Keratinocyte (primary cell): ENCODE results near the gene NRXN2. TPM values are rescaled to one million over a fixed set of nuclear protein-coding genes. Genes with fewer than 3 reads are reported as not detected.

Source experiments
- DNase-seq: peaks from one replicate; pipeline ENCODE4 v3.0.0-alpha.2; 2011; ENCODE audit warnings: low read depth, missing footprints, low spot score
- FAIRE-seq: peaks from 2 replicates; lab custom pipeline; 2011; peaks lifted over from hg19 to GRCh38; lab: Jason Lieb, UNC
- H2AFZ ChIP-seq: 2 replicates; pipeline ENCODE4 v1.6.0; 2012; ENCODE audit warnings: low read length, control low read depth, inconsistent platforms; ENCODE audit not compliant: control insufficient read depth
- H3K27ac ChIP-seq: 2 replicates; pipeline ENCODE4 v1.5.1; 2011; ENCODE audit warnings: low read length; ENCODE audit not compliant: control insufficient read depth, insufficient read depth
- H3K27me3 ChIP-seq: 3 replicates; pipeline ENCODE4 v1.6.0; 2011; ENCODE audit warnings: low read length; ENCODE audit not compliant: control insufficient read depth, insufficient read depth; ENCODE audit errors: extremely low read depth
- H3K36me3 ChIP-seq, 2 experiments: 2 replicates in 1 of 2; 3 replicates in 1 of 2; pipeline ENCODE4 v1.5.1; 2011; ENCODE audit warnings: low read length in 2 of 2, mild to moderate bottlenecking in 1 of 2; ENCODE audit not compliant: control insufficient read depth in 2 of 2, insufficient read depth in 2 of 2; ENCODE audit errors: extremely low read depth in 1 of 2
- H3K4me1 ChIP-seq: 3 replicates; pipeline ENCODE4 v1.5.1; 2011; ENCODE audit warnings: low read length; ENCODE audit not compliant: control insufficient read depth, insufficient read depth; ENCODE audit errors: extremely low read depth
- H3K4me2 ChIP-seq: 3 replicates; pipeline ENCODE4 v1.6.0; 2011; ENCODE audit warnings: low read depth, low read length; ENCODE audit not compliant: control insufficient read depth, insufficient read depth; ENCODE audit errors: extremely low read depth
- H3K4me3 ChIP-seq, 3 experiments: fragments of 200-600 bp in 1 of 3; sonication (generic) in 1 of 3; 2 replicates in 2 of 3; 3 replicates in 1 of 3; pipeline ENCODE4 v1.5.1; 2011 to 2016; ENCODE audit warnings: low read length in 3 of 3, mild to moderate bottlenecking in 3 of 3, control low read depth in 2 of 3, inconsistent platforms in 1 of 3, low read depth in 1 of 3, mixed read lengths in 1 of 3, mixed run types in 1 of 3, moderate library complexity in 1 of 3; ENCODE audit not compliant: control insufficient read depth in 2 of 3, insufficient read depth in 2 of 3; ENCODE audit errors: extremely low read depth in 1 of 3
- H3K79me2 ChIP-seq: 2 replicates; pipeline ENCODE4 v1.6.0; 2012; ENCODE audit warnings: low read length; ENCODE audit not compliant: control insufficient read depth, insufficient read depth
- H3K9ac ChIP-seq: 3 replicates; pipeline ENCODE4 v1.6.0; 2011; ENCODE audit warnings: low read length; ENCODE audit not compliant: control insufficient read depth, insufficient read depth; ENCODE audit errors: extremely low read depth
- H3K9me1 ChIP-seq: 3 replicates; pipeline ENCODE4 v1.6.0; 2011; ENCODE audit warnings: low read length; ENCODE audit not compliant: control insufficient read depth, insufficient read depth; ENCODE audit errors: extremely low read depth
- H3K9me3 ChIP-seq: 2 replicates; pipeline ENCODE4 v1.5.1; 2012; ENCODE audit warnings: low read depth, low read length; ENCODE audit not compliant: control insufficient read depth
- H4K20me1 ChIP-seq: 3 replicates; pipeline ENCODE4 v1.6.0; 2011; ENCODE audit warnings: low read length; ENCODE audit not compliant: control insufficient read depth, insufficient read depth; ENCODE audit errors: extremely low read depth
- EZH2 ChIP-seq: IDR thresholded peaks from one replicate; pipeline ENCODE4 v1.6.1; 2012; ENCODE audit warnings: inconsistent platforms, mild to moderate bottlenecking, low read length, moderate library complexity
- dilution Hi-C: fragments of 300-500 bp; cut with MboI; formaldehyde crosslinking; loops from one replicate; pipeline ENCODE4 v1.7.0; 2020; ENCODE audit warnings: low sequenced_read_pairs; ENCODE audit not compliant: extremely low pct_ligation_motif_present
- polyA plus RNA-seq, 5 experiments: library from polyadenylated mRNA; depleted of rRNA in 3 of 5; stranded (reverse) in 3 of 5; stranded (forward) in 1 of 5; unstranded in 1 of 5; fragments of >200 nt; gene quantifications; 1 replicate in 1 of 5; 2 replicates in 3 of 5; 3 replicates in 1 of 5; pipeline versions ENCODE4 v1.2.1 to v1.2.3, GENCODE V29; 2011 to 2012; ENCODE audit warnings: missing spikeins in 2 of 5, low read depth in 1 of 5, low replicate concordance in 1 of 5
- TF ChIP-seq, protein P1 (sequence below), 3 experiments: IDR thresholded peaks in 1 of 3; conservative IDR thresholded peaks in 1 of 3; optimal IDR thresholded peaks in 1 of 3; 2 replicates in 2 of 3; 3 replicates in 1 of 3; pipeline versions ENCODE3 to v1.5.1; 2011; ENCODE audit warnings: low read length in 3 of 3, mild to moderate bottlenecking in 3 of 3, moderate library complexity in 2 of 3, control low read depth in 1 of 3, inconsistent platforms in 1 of 3; ENCODE audit not compliant: insufficient read depth in 2 of 3; ENCODE audit errors: extremely low read depth in 1 of 3

NRXN2 gene
- polyA plus RNA-seq, 1 donor (not counting 4 experiments of a cell fraction or from before 2014, with no cell fraction given): not detected

DNA sequence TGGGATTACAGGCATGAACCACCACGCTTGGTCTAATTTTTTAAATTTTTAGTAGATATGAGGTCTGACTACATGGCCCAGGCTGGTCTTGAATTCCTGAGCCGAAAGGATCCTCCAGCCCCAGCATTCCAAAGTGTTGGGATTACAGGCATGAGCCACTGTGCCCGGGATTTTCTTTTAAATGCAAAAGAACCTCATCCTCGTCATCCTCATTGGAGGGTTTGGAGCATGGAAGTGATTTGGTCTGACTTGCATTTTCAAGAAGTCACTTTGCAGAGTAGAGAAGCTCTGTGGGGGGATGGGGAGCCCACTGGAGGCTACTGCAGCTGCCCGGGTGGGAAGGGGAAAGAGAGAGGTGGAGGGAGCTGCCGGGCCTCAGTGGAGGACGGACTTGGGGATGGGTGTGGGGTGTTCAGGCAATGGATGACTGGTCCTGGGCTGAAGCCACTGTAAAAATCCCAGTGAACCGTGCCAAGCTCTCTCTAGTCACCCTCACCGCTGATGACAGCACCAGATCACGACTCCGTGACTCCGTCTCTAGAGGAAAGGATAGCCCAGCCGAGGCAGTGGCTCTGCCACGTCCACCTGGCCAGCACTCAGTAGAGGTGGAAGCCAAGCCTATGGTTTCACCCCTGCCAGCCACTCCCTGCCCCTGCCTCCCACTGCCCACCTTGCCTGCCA is 164.8 kb downstream of the NRXN2 start:
- peaks cover 5% of the 10 kb centered on the region for H3K27me3 ChIP-seq
- H3K27ac ChIP-seq: no peak overlapping the region
- dilution Hi-C loops: no loop called here
- no peak overlapping the region for H3K4me3 ChIP-seq
- H4K20me1 ChIP-seq: no peaks in the 10 kb centered on the region
- TF ChIP-seq, protein P1, sequence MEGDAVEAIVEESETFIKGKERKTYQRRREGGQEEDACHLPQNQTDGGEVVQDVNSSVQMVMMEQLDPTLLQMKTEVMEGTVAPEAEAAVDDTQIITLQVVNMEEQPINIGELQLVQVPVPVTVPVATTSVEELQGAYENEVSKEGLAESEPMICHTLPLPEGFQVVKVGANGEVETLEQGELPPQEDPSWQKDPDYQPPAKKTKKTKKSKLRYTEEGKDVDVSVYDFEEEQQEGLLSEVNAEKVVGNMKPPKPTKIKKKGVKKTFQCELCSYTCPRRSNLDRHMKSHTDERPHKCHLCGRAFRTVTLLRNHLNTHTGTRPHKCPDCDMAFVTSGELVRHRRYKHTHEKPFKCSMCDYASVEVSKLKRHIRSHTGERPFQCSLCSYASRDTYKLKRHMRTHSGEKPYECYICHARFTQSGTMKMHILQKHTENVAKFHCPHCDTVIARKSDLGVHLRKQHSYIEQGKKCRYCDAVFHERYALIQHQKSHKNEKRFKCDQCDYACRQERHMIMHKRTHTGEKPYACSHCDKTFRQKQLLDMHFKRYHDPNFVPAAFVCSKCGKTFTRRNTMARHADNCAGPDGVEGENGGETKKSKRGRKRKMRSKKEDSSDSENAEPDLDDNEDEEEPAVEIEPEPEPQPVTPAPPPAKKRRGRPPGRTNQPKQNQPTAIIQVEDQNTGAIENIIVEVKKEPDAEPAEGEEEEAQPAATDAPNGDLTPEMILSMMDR (optimal IDR thresholded peaks at IDR 0.05 in 1 of 3, IDR thresholded peaks at IDR 0.05 in 1 of 3, conservative IDR thresholded peaks at IDR 0.05 in 1 of 3; ENCODE audit: extremely low read depth in 1 of 3, insufficient read depth in 2 of 3, low read length in 3 of 3): no peak
- no peak for TF ChIP-seq EZH2
- no peaks in the 10 kb centered on the region for H3K9me1 ChIP-seq
- H3K4me1 ChIP-seq: no peaks in the 10 kb centered on the region
- no peaks in the 10 kb centered on the region for H3K9me3 ChIP-seq
- H3K79me2 ChIP-seq: no peaks in the 10 kb centered on the region
- DNase-seq (no peak), FAIRE-seq (no peak)
- no peaks in the 10 kb centered on the region for H3K36me3 ChIP-seq
- H3K4me2 ChIP-seq: no peak overlapping the region
- H2AFZ ChIP-seq: no peak overlapping the region
- no peak overlapping the region for H3K9ac ChIP-seq

- Histone ChIP-seq H3K79me2 (no peaks in the 10 kb centered on the region), H3K36me3 (no peaks in the 10 kb centered on the region), H3K27ac (no peak overlapping the region), H3K4me1 (no peaks in the 10 kb centered on the region), H3K9ac (no peak overlapping the region), H2AFZ (no peak overlapping the region), H4K20me1 (no peaks in the 10 kb centered on the region), H3K4me2 (no peak overlapping the region), H3K27me3 (peaks cover 5% of the 10 kb centered on the region), H3K4me3 (no peak overlapping the region), H3K9me1 (no peaks in the 10 kb centered on the region), H3K9me3 (no peaks in the 10 kb centered on the region)
- no peak for TF ChIP-seq EZH2
- TF ChIP-seq, protein P1 (optimal IDR thresholded peaks at IDR 0.05 in 1 of 3, IDR thresholded peaks at IDR 0.05 in 1 of 3, conservative IDR thresholded peaks at IDR 0.05 in 1 of 3; ENCODE audit: extremely low read depth in 1 of 3, insufficient read depth in 2 of 3, low read length in 3 of 3): no peak
- FAIRE-seq: no peak
- dilution Hi-C loops: no loop called here
- DNase-seq: no peak
Measured at GRCh38 chr11:64556721-64557250, 166.2 kb downstream of the NRXN2 start.

Other genes with a start within 250 kb of the NRXN2 start
- not detected in 3 replicates for gene SLC22A11, start 167.3 kb downstream of the NRXN2 start, polyA plus RNA-seq
- not detected in 3 replicates for gene SLC22A12, start 132.0 kb downstream of the NRXN2 start, polyA plus RNA-seq
- 0.35 to 0.49 TPM (median 0.49 TPM) in 3 replicates for gene RASGRP2, start 20.9 kb upstream of the NRXN2 start, polyA plus RNA-seq
- gene PYGM, start 36.8 kb upstream of the NRXN2 start, polyA plus RNA-seq: 0.05 to 0.14 TPM in 2 of 3 replicates, not detected in the other
- gene SF1, start 55.3 kb upstream of the NRXN2 start, polyA plus RNA-seq: 34.3 to 153 TPM (median 54.5 TPM) in 3 replicates
- 6.7 to 12.5 TPM (median 10.7 TPM) in 3 replicates for gene MAP4K2, start 80.0 kb upstream of the NRXN2 start, polyA plus RNA-seq
- gene MEN1, start 87.4 kb upstream of the NRXN2 start, polyA plus RNA-seq: 14.2 to 19.1 TPM (median 18.2 TPM) in 3 replicates
- 2.2 to 4.0 TPM (median 2.5 TPM) in 3 replicates for gene CDC42BPG, start 121.5 kb upstream of the NRXN2 start, polyA plus RNA-seq
- 73.9 to 192 TPM (median 75.6 TPM) in 3 replicates for gene EHD1, start 155.4 kb upstream of the NRXN2 start, polyA plus RNA-seq
- 2.4 to 5.7 TPM (median 4.5 TPM) in 3 replicates for gene ATG2A, start 194.0 kb upstream of the NRXN2 start, polyA plus RNA-seq
- gene PPP2R5B, start 201.5 kb upstream of the NRXN2 start, polyA plus RNA-seq: 13.7 to 20.6 TPM (median 16.4 TPM) in 3 replicates
- gene GPHA2, start 212.7 kb upstream of the NRXN2 start, polyA plus RNA-seq: 0.08 TPM in 1 of 3 replicates, not detected in the others
- 0.09 TPM in 1 of 3 replicates, not detected in the others for gene MAJIN, start 248.9 kb upstream of the NRXN2 start, polyA plus RNA-seq